Activated CD4-positive, alpha-beta T cell treated with anti-CD3 and anti-CD28 coated beads, Interleukin-2, amount 50 U/mL, for 1 hour (primary cell): Measurements from ENCODE around the gene PRDM11.
"Not testable (repeated sequence)": the region's sequence is repeated elsewhere in the genome, so short reads cannot be mapped to it uniquely, and the experiment has no call there.

Experiments used
- DNase-seq: peaks from one replicate; pipeline ENCODE4 v3.0.0-alpha.2; 2020

The PRDM11 gene

DNA sequence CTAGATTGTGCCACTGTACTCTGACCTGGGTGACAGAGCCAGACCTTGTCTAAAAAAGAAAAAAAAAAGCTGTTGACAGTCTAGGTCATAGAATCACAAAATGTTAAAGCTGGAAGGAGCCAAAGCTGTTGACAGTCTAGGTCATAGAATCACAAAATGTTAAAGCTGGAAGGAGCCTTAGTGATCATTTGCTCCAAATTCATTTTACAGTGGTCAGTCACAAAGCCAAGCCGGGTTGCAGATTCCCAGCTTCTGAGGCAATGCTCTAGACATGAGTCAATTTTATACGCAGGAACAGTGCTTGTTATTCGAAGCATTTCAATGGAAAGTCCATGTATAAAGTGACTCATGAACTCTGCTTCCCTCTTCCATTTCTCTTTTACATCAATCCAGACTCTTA is 92.3 kb downstream of the PRDM11 start:
- no peak for DNase-seq

DNA sequence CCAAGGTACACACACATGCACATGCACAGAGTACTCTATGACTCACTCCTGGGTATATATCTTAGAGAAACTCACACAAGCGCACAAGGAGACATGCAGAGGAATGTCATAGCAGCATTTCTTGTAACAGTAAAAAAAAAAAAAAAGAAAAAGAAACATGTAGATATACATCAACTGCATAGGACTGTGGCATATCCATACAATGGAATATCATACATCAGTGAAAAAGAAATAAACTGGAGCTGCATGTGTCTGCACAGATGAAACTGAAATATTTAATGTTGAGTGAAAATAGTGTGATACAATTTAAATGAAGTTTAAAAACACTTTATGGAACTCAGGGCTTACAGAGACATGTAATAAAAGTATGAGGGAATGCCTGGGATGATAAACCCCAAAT is 93.3 kb downstream of the PRDM11 start:
- DNase-seq: no peak

DNA sequence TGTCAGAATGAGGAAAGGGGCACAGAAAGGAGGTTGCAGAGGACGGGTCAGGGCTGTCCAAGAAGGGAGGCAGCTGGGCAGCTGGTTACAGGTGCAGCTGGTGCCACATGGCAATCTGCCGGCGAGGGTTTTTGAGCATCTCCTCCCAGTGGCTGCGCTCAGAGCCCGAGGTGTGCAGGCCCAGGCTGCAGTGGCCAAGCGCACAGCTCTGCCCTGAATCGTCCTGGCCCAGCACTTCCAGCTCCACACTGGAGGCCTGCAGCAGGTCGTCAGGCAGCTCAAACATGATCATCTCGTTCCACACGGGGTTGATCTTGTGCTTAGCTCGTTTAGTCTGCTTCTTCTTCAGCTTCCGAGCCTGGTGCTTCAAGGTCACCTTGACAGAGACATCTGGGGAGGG is 97.5 kb downstream of the PRDM11 start:
- no peak for DNase-seq

DNA sequence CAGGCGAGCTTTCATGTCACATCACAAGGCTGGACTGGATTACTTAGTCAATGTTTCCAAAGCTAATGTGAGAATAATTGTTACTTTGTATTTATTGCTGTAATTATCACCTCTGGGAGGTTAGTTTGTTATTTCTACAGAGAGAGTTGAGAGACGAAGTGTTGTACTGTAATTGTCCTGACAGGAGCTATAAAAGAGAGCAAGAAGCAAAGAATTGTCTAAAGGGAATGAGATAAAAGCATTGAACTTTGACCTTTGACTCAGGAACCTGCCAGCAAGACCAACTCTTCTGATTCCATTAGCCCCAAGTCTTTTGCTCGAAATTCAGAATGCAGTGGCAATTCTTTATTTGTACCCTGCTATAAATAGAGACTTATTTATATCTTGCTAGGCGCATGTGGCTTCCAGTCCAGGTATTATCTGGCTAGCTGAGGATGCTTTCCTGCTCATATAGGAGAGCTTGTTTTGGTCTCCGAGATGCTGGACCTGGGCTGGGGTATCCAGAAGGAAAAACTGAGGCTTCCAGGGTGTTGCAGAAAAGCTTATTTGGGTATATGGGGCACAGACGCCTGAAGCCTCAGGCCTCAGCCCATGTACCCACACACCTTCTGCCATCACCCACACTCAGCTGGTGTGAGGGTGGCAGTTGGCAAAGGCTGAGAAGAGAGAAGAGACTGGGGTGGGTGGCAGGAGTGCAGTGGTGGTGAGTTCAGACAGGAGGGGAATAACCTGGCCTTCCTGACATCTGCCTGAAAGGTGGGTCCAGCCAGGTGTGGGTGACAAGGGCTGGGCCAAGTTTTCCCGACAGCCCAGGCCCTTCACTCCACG is 99.0 kb downstream of the PRDM11 start:
- no peak for DNase-seq

DNA sequence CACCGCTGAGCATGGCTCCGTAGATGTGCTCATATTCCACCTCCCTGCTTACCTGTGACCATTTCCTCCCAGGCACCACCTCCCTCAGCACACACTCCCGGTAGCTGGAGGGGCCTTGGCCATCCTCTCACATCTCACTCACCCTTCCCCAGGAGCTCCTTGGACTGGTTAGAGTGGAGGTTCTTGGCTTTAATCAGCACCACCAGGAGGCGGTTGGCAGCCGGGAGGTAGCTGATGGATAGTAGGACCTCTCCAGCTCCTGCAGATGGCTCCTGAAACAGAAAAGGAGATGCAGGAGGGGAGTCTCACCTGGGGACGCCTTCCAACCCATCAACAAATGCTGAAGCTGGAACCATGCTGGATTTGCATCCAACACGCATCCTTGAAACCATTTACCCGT is 99.8 kb downstream of the PRDM11 start:
- DNase-seq: no peak

DNA sequence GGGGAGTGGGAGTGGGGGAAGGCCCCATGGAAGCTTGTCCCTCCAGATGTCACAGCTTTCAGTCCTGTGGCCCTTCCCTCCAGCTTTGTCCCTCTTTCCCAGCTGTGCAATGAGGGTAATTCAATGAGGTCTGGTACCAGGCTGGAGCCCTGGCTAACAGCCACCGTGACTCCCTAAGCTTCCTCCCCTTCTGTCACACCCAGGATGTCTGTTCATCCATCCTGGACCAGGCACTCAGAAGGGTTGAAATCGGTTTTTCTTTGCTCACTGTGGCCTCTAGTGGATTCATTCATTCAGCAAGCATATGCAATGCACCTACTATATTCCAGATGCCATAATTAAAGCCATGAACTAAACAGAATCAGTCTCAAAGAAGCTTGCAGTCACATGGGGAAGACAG is 101.0 kb downstream of the PRDM11 start:
- DNase-seq: no peak

DNA sequence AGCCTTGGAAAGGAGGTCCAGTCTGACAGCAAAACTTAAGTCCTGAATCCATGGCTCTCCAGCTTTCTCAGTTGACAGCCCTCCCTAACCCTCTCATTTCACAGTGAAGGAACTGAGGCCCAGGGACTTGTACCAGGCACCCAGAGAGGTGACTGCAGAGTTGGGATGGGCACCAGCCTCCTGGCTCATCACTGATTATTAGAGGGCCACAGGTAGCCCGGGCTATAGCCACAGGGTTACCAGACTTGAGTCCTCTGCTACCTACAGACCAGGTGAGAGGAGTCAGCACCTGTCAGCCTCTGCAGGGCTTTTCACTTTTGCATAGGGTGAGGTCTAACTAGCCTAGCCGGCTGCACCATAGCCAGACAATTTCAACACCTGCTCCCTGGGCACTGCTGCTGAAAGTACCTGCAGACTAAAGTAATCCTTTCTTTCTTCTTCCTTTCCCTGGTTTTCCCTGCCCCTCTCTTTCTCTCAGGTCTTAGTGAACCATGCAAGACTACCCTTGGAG is 102.1 kb downstream of the PRDM11 start:
- DNase-seq: no peak

DNA sequence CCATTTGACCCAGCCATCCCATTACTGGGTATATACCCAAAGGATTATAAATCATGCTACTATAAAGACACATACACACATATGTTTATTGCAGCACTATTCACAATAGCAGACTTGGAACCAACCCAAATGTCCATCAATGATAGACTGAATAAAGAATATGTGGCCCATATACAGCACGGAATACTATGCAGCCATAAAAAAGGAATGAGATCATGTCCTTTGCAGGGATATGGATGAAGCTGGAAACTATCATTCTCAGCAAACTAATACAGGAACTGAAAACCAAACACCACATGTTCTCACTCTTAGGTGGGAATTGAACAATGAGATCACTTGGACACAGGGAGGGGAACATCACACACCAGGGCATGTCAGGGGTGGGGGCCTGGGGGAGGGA is 102.9 kb downstream of the PRDM11 start:
- not testable (repeated sequence) for DNase-seq

DNA sequence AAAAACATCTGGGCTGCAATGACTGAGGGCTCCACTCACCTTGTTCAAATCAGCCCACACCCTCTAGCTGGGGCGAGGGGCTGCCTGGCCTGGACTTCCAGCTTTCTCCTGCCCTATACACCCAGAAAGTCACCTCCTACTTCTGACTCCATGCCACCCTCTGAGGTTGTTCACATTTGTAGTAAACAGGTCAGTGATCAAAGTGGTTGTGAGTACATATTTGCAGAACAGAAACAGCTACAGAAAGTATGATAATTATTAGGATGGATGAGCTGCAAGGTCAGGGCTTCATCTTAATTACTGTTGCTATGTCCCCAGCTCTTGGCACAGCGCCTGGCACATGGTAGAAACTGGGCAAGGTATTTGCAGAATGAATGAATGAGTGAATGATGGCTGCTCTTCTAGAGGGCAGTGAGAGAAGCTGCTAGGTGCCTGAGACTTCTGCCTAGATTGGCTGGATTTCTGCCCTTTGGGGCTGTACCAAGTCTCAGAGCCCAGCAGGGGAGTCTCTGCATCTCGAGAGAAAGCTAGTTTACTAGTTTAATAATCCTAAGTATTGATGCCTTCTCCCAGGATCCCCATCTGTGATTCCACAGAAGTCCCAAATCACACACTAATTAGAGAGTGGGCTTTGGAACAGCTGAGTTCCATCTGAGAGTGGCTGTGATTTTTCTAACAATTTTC is 103.7 kb downstream of the PRDM11 start:
- no peak for DNase-seq

DNA sequence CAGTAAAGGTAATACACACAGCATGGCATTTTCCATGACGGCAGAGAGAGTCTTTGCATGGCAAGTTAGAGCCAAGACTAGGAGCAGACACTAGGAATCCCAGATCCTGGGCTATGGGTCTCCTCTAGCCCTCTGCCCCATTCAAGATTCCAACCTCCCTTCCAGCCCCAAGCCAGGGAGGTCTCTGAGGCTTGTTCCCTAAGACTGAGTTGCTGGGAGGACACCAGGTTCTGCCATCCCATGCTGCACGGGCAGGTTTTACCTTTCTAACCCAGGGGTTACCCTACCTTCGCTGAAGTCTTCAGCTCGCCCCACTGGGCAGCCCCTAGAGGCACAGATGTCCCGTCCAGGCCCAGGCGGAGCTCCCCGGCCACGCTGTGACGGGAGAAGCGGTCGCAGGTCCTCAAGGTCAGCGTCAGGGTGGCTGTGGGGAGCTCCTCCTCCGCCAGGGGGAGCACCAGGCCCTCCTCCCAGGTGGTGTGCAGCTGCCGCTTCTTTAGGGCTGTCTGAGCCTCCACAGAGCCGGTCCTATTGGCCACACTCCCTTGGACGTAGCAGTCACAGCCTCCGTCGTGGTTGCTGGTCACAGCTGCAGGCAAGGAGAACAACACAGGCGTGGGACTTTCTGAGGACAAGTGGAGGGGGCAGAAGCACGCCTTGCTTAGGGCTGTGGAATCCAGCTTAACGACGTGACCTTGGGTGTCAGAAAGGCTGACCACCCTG is 105.9 kb downstream of the PRDM11 start:
- no peak for DNase-seq

DNA sequence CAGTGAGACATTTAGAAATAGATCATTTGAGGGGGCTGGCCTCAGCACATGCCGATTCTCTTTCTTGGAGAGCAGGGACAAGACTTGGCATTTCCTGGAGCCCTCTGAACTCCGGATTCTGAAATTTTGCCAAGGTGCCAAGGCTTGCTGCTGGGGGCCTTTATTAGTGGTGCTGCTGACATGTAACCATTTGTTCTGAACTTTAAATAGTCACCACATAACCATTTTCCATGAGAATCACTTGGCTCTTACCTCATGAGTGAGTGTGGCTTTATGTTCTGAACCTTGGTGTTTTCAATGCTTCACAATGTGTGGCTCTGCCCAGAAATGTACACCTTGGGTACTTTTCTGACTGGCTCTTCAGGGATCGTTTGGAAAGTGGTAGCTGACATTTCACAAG is 106.4 kb downstream of the PRDM11 start:
- DNase-seq: no peak

DNA sequence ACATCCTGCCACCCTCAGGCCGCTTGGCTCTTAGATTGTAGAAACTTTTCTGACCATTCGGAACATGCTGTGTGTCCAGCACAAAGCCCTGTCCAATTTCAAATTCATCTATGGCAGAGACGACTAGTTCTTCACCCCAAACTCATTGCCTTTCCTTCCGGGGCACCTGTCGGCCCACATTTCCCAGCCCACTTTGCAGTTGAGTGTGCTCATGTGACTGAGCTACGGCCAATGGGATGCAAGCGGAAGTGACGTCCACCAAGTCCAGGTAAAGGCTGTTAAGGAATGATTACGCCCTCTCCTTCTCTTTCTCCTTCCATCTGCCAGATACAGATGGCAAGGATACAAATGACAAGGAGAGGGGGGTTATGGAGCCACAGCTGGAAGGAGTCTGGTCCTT is 107.2 kb downstream of the PRDM11 start:
- DNase-seq: no peak

DNA sequence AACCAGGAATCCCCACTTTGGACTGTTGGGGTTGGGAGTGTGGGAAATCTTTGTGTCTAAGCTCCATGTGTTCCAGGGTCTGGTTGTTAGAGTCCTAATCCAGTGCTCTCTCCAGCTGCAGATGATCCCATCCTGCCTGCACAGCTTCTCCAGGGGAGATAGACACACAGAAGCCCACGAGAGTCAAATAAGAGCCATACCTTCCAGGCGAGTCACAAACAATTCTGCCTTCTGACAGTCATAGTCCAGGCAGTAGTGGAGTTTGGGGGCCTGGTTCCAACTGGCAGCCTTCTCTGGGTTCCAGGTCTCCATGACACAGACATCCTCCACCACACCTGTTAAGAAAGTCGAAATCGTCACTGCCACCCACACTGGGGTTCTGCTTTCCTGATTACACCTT is 107.6 kb downstream of the PRDM11 start:
- DNase-seq: no peak

DNA sequence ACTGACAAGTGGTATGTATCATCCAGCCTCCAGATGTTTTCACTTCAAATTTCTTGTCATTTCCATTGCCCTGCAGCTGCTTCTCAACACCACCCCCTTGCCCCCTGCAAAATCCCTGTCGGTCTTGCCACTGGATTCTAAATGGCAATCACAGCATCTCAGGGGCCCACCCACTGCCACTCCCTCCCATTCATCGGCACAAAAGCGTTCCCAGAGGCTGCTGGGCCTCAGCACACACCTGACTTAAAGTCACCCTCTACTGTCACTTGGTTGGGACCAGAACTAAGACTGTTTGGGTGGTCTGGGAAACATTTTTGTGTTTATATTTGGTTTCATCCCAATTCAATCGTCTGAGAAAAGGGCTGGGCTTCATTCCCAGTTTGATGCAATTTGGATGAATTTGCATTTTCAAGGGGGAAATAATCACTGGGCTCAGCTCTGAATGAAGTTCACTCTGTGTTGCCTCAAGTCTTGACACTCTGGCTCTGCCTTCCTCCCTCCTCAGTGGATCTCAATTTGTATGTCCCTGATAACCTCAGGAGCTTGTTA is 112.6 kb downstream of the PRDM11 start:
- DNase-seq: no peak

DNA sequence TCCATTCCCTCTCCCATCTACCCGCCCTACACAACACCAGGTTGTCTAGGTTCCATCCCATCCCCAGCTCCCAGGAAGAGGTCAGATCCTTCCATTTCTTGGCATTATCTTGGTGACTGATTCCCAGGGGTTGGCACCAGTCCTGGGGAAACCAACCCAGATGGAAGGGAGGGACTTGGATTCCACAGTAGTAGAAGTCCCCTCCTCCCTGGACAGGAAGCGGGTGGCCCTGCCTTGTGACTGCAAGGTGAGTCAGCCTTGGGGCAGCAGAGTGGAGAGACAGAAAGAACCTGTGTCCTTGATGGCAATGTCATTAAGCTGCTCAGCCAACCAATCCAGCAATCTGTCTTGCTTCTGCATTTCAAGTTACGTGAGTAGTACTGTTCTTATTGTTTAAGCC is 113.2 kb downstream of the PRDM11 start:
- DNase-seq: no peak

DNA sequence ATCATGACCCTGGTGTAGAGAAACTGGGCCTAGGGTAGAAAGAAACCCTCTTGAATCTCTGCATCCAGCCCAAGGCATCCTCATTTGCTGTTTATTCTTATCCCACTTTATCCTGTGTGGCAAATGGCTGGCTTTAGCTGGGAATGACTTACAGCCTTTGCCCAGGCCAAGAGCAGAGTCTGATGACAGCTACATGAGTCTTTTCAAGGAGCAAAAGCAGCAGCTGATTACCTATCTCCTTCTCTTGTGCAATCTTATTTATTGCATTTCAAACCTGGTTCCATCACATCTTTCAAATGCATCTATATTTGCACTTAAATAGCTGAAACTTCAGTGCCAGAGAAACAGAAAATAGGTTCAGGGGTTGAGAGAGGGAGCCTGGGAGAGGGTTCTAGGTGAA is 113.6 kb downstream of the PRDM11 start:
- DNase-seq: no peak

DNA sequence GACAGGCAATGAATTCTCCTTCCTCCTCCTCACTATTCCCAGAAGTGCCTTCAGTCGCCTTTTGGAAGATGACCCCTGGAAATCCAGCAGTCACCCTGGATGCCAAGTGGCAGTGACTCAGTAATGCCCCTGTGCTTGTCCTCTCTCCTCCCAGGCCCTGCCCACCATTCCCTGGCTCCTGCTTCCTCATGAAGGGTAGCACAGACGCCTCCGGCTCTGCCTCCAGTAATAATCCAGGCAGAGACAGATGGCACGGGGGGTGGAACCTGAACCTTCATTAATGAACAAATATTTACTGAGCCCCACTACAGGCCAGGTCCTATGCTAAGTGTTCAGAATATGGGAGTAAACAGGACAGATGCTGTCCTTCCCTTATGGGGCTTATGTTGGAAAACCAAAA is 116.5 kb downstream of the PRDM11 start:
- DNase-seq: no peak

DNA sequence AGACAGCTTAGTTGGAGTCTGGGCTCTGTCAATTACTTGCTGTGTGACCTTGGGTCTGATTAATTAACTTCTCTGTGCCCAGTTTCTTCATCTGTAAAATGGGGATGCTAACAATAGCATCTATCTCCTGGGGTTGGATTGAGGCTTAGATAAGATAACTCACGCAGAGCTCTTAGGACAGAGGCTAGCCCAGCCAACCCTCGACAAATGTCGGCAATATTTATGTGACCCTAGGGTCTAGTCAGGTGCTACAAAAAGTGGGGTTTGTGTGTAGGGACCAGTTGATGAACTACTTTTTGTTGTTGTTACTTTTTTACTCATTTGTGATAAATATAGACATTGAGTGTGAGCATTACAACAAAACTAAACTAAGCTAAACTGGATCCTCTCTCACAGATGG is 117.3 kb downstream of the PRDM11 start:
- DNase-seq: no peak

DNA sequence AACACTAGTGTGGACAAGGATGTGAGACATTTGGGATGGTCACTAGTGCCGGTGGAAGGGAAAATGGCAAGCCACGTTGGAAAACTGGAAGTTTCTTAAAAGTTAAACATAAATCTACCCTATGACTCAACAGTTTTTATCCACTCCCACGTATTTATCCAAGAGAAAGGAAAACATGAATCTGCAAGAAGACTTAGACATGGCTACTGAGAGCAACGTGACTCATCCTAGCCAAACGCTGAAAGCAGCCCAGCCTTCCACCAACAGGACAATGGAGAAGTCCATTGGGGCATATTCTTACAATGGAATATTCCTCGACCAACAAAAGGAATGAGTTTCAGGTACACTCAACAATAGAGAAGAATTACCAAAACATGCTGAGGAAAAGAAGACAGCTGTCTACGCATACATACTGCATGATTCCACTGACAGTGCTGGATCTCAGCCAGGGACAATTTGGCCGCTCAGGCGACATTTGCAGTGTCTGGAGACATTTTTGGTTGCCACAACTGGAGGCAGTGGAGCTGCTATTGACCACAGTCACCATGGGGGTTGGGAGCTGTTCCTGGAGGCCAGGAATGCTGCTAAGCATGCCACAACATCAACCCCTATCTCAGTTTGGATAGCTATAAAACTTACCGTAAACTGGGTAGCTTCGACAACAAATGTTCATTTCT is 118.5 kb downstream of the PRDM11 start:
- no peak for DNase-seq

DNA sequence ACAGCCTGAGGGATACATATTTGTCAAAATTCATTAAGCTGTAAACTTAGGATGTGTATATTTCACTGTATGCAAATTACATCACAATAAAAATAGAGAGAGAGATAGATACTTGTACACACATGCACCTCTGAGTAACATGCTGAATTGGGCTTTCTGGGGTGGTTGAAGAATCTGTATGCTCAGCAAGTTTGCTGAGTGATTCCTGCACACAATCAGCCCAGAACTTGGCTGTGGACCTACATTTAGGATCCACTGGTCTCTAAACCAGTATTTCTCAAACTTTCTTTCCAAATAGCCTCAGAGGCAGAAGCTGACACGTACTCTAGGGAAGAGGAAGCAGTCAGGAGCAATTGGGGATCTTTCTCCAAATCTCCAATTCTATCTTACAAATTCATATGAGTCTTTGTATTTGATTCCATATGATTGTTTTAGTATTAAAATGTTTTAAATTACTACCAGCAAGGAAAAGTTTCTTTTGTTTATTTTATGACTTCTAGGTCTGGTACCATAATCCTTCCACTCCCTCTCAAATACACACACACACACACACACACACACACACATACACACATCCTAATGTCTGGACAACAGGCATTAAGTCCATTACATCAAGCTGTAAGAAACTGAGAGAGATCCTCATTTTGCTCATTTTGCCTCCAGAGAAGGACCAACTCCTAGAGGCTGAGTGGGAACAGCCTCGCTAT is 119.7 kb downstream of the PRDM11 start:
- no peak for DNase-seq

DNA sequence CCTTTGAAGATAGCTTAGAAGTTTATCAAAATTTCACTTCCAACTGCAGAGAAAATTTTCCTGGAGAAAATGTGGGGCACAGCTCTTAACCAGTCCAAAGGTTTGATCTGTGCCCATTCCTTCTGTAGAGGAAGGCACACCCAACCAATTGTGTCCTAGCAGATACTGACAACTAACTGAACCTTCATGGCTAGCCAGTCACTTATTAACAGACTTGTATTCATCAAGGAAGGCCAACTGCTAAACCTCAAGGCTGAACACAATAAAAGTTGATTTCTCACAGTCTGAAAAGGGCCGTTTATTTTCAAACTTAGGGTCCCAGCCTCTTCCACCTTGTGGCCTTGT is 120.2 kb downstream of the PRDM11 start:
- DNase-seq: no peak

DNA sequence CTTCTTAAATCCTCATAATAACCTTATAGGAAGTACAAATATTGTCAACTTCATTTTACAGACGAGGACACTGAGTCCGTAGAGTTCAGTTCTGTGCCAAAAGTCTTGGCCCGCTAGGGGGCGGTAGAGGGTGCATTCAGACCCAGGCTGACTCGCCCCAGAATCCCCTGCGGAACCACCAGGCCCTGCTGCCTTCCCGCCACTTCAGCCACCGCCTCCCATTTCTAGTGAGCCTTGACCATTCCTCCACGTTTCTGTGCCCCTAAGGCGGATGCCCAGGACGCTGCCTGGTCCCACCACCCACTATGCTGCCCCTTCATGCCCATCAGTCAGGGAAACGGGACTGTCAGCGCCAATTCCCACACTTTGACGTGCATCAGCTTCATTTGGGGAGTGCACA is 120.6 kb downstream of the PRDM11 start:
- no peak for DNase-seq
